Activated CD8-positive, alpha-beta T cell treated with anti-CD3 and anti-CD28 coated beads, Interleukin-2, amount 10 ng/mL, durations not matched to agents 7 days and 5 days (primary cell): ENCODE data around the gene GBA2. TPM values are rescaled to one million over a fixed set of nuclear protein-coding genes. Genes with fewer than 3 reads are reported as not detected.

Experiments used
- ATAC-seq: fragments of 150-1000 bp; cut with Tn5 transposase; one replicate; pipeline ENCODE4 v1.10.0; 2021; ENCODE audit warnings: moderate library complexity
- CTCF ChIA-PET: fragments of 350-600 bp; sonication (Branson Sonifier 250); formaldehyde crosslinking; loops from one replicate; lab custom pipeline; 2021; ENCODE audit warnings: antibody characterized with exemption; lab: Charles Lee
- POLR2A ChIA-PET: fragments of 350-600 bp; sonication (Branson Sonifier 250); formaldehyde crosslinking; loops from one replicate; lab custom pipeline; 2021; ENCODE audit warnings: antibody characterized with exemption; lab: Charles Lee
- DNase-seq: peaks from one replicate; pipeline ENCODE4 v3.0.0-alpha.2; 2020
- H3K27ac Mint-ChIP-seq: one replicate; pipeline ENCODE4 v1.8.0; 2021; ENCODE audit warnings: mild to moderate bottlenecking, mixed read lengths
- H3K27me3 Mint-ChIP-seq: one replicate; pipeline ENCODE4 v1.8.0; 2021; ENCODE audit warnings: low read depth, mixed read lengths
- H3K36me3 Mint-ChIP-seq: one replicate; pipeline ENCODE4 v1.8.0; 2021; ENCODE audit warnings: low read depth, mixed read lengths
- H3K4me1 Mint-ChIP-seq: one replicate; pipeline ENCODE4 v1.8.0; 2021; ENCODE audit warnings: low read depth, mixed read lengths
- H3K4me3 Mint-ChIP-seq: one replicate; pipeline ENCODE4 v1.8.0; 2021; ENCODE audit warnings: mild to moderate bottlenecking, mixed read lengths
- H3K9me3 Mint-ChIP-seq: one replicate; pipeline ENCODE4 v1.8.0; 2022; ENCODE audit warnings: mixed read lengths; ENCODE audit not compliant: insufficient read depth
- total RNA-seq, 2 experiments: library from RNA; stranded (reverse); gene quantifications; one replicate each; pipeline ENCODE4 v1.2.3, GENCODE V29; 2021

GBA2 gene
- total RNA-seq, 2 experiments from 2014 or later = 52.6 to 56.4 TPM

DNA sequence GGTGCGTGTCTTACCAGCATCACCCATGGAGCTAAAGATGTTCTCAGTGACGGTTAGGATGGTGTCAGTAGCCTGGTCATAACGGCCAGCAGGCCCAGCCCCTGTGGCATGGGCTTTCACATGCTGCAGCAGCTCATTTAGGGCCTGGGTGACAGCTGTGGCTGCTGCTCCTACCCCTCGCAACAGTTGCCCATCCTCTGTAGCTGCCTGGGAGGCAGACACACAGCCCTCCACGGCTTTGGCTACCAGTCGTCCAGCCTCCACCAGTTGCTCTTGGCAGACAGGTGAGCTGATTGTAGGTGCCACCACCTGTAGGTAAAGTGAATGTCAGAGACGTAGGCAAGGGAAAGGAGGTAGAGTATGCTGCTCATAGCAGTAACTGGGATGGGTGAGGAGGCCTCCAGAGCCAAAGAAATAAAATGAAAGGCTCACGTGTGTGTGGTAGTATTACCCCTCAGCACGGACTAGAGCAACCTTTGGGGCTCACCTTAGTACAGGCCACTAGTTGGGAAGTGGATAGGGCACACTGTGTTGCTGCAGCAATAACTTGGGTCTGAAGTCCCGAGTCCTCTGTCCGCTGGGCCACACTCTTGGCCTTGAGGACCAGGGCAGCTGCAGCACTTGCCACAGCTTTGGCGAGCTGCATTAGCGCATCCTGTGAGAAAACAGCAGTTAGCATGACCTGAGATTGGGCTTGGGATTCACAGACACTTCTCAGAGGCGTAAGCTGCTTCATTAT is 31.7 kb downstream of the GBA2 start:
- CTCF ChIA-PET = interaction anchor here (1.2 to 23.9 kb wide), 3 partner anchors 11 to 21 kb away, joined by 4 to 209 read pairs (median 6); partner anchors contain the start of genes CREB3 and TLN1
- peaks cover 3% of the 10 kb centered on the region for H3K4me1 Mint-ChIP-seq
- POLR2A ChIA-PET = interaction anchor here (0.6 to 1.1 kb wide), 2 partner anchors 15 to 554 kb away, joined by 3 read pairs; partner anchors contain the start of genes CREB3 and TLN1
- no peak overlapping the region for H3K27ac Mint-ChIP-seq
- H3K4me3 Mint-ChIP-seq = no peak overlapping the region
- no peaks in the 10 kb centered on the region for H3K9me3 Mint-ChIP-seq
- ATAC-seq (no peak), DNase-seq (no peak)
- H3K27me3 Mint-ChIP-seq = no peaks in the 10 kb centered on the region
- H3K36me3 Mint-ChIP-seq = peaks cover 85% of the 10 kb centered on the region

GRCh38 chr9:35716230-35716629 is 32.8 kb downstream of the GBA2 start:
- Mint-ChIP-seq H3K4me3 (no peak overlapping the region), H3K9me3 (no peaks in the 10 kb centered on the region), H3K36me3 (peaks cover 83% of the 10 kb centered on the region), H3K27ac (peak overlapping the region; percentile 41), H3K27me3 (no peaks in the 10 kb centered on the region), H3K4me1 (peaks cover 3% of the 10 kb centered on the region)
- ATAC-seq = no peak
- ChIA-PET POLR2A (no interaction called here), CTCF (interaction anchor here (0.9 to 23.9 kb wide), 3 partner anchors 10 to 20 kb away, joined by 3 to 209 read pairs (median 6); no protein-coding TSS in a partner anchor)
- no peak for DNase-seq

- DNase-seq = no peak
- ChIA-PET POLR2A (interaction anchor here (0.7 to 1.7 kb wide), 3 partner anchors 9 to 68 kb away, joined by 3 to 6 read pairs (median 4); no protein-coding TSS in a partner anchor), CTCF (interaction anchor here (1.2 to 23.9 kb wide), 3 partner anchors 13 to 98 kb away, joined by 3 to 209 read pairs (median 16); no protein-coding TSS in a partner anchor)
- H3K36me3 Mint-ChIP-seq = peaks cover 82% of the 10 kb centered on the region
- no peak overlapping the region for H3K27ac Mint-ChIP-seq
- no peak overlapping the region for H3K4me3 Mint-ChIP-seq
- no peaks in the 10 kb centered on the region for H3K27me3 Mint-ChIP-seq
- ATAC-seq = no peak
- no peaks in the 10 kb centered on the region for H3K9me3 Mint-ChIP-seq
- H3K4me1 Mint-ChIP-seq = peaks cover 3% of the 10 kb centered on the region
These were observed 34.3 kb downstream of the GBA2 start for GRCh38 chr9:35714579-35715252.

- ATAC-seq (no peak), DNase-seq (no peak)
- Mint-ChIP-seq H3K36me3 (peaks cover 79% of the 10 kb centered on the region), H3K27me3 (no peaks in the 10 kb centered on the region), H3K4me3 (no peak overlapping the region), H3K27ac (no peak overlapping the region), H3K4me1 (peaks cover 3% of the 10 kb centered on the region), H3K9me3 (no peaks in the 10 kb centered on the region)
- CTCF ChIA-PET = interaction anchor here (1.0 to 23.9 kb wide), 4 partner anchors 13 to 97 kb away, joined by 3 to 209 read pairs (median 10); no protein-coding TSS in a partner anchor
- POLR2A ChIA-PET = interaction anchor here (1.7 kb wide), 1 partner anchor 12 kb away, joined by 6 read pairs; no protein-coding TSS in a partner anchor
These were observed 34.9 kb downstream of the GBA2 start for GRCh38 chr9:35714123-35714522.

- peaks cover 3% of the 10 kb centered on the region for H3K4me1 Mint-ChIP-seq
- ATAC-seq (no peak), DNase-seq (no peak)
- H3K4me3 Mint-ChIP-seq = no peak overlapping the region
- ChIA-PET CTCF (interaction anchor here (1.0 to 23.9 kb wide), 4 partner anchors 14 to 96 kb away, joined by 3 to 209 read pairs (median 10); no protein-coding TSS in a partner anchor), POLR2A (interaction anchor here (1.3 kb wide), 1 partner anchor 19 kb away, joined by 3 read pairs; the partner anchor contains the start of gene CREB3)
- H3K9me3 Mint-ChIP-seq = no peaks in the 10 kb centered on the region
- no peak overlapping the region for H3K27ac Mint-ChIP-seq
- H3K36me3 Mint-ChIP-seq = peaks cover 82% of the 10 kb centered on the region
- H3K27me3 Mint-ChIP-seq = no peaks in the 10 kb centered on the region
These were observed 35.5 kb downstream of the GBA2 start for GRCh38 chr9:35713578-35713977.

- peaks cover 3% of the 10 kb centered on the region for H3K4me1 Mint-ChIP-seq
- H3K36me3 Mint-ChIP-seq = peaks cover 82% of the 10 kb centered on the region
- DNase-seq = no peak
- ChIA-PET CTCF (interaction anchor here (1.0 to 23.9 kb wide), 4 partner anchors 15 to 54 kb away, joined by 3 to 209 read pairs (median 10); no protein-coding TSS in a partner anchor), POLR2A (interaction anchor here (0.6 to 1.3 kb wide), 2 partner anchors 19 to 57 kb away, joined by 3 read pairs; partner anchors contain the start of gene CREB3)
- H3K4me3 Mint-ChIP-seq = no peak overlapping the region
- no peak for ATAC-seq
- no peaks in the 10 kb centered on the region for H3K27me3 Mint-ChIP-seq
- H3K27ac Mint-ChIP-seq = no peak overlapping the region
- H3K9me3 Mint-ChIP-seq = no peaks in the 10 kb centered on the region
These were observed 36.1 kb downstream of the GBA2 start for GRCh38 chr9:35712762-35713400.

- Mint-ChIP-seq H3K36me3 (peaks cover 82% of the 10 kb centered on the region), H3K4me1 (peaks cover 3% of the 10 kb centered on the region), H3K9me3 (no peaks in the 10 kb centered on the region), H3K4me3 (no peak overlapping the region), H3K27ac (peak overlapping the region; percentile 45), H3K27me3 (no peaks in the 10 kb centered on the region)
- ATAC-seq (no peak), DNase-seq (no peak)
- CTCF ChIA-PET = interaction anchor here (1.2 to 23.9 kb wide), 3 partner anchors 16 to 53 kb away, joined by 3 to 209 read pairs (median 16); no protein-coding TSS in a partner anchor
- POLR2A ChIA-PET = interaction anchor here (0.6 kb wide), 1 partner anchor 58 kb away, joined by 3 read pairs; no protein-coding TSS in a partner anchor
These were observed 37.3 kb downstream of the GBA2 start for GRCh38 chr9:35711501-35712428.

DNA sequence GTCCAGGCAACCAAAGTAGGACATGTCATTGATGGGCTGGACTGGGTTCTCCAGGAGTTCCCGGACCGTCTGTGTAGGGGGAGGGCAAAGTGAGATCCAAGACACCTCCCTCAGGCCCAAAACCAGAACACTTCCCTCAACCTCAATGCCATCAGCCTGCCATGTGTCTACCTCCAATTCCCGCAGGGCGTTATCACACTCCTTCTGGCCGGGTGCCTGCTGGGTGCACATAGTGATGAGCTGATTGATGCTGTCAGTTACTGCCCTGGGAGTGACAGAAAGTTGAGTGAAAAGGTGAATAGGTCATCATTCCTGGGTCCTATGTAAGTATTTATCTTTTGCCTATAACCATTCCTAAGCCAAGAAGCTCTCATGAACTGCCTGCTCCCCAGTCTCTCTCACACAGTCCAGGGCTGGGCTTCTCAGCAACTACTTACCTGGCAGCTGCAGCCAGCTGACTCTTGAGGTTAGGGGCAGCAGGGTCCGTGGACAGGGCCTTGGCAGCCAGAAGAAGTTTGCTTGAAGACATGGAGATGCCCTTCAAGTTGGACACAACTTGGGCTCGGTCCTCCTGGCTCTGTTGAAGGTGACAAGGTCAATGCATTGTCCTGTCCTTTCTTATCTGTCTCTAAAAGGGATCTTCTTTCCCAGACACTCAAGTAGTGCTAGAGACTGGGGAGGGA is 38.1 kb downstream of the GBA2 start:
- peaks cover 84% of the 10 kb centered on the region for H3K36me3 Mint-ChIP-seq

GRCh38 chr9:35708146-35708545 is 40.9 kb downstream of the GBA2 start:
- Mint-ChIP-seq H3K9me3 (no peaks in the 10 kb centered on the region), H3K36me3 (peaks cover 85% of the 10 kb centered on the region), H3K4me1 (no peaks in the 10 kb centered on the region), H3K4me3 (no peak overlapping the region), H3K27ac (no peak overlapping the region), H3K27me3 (no peaks in the 10 kb centered on the region)
- no peak for ATAC-seq
- ChIA-PET CTCF (interaction anchor here (1.4 to 5.2 kb wide), 2 partner anchors 12 to 21 kb away, joined by 3 to 39 read pairs; no protein-coding TSS in a partner anchor), POLR2A (no interaction called here)
- no peak for DNase-seq

More for the DNA sequence above, 38.1 kb downstream of the GBA2 start:
- no peak for DNase-seq
- POLR2A ChIA-PET = no interaction called here
- no peaks in the 10 kb centered on the region for H3K27me3 Mint-ChIP-seq
- no peak for ATAC-seq
- no peak overlapping the region for H3K4me3 Mint-ChIP-seq
- H3K27ac Mint-ChIP-seq = no peak overlapping the region
- H3K9me3 Mint-ChIP-seq = no peaks in the 10 kb centered on the region
- CTCF ChIA-PET = interaction anchor here (1.0 to 23.9 kb wide), 2 partner anchors 15 to 94 kb away, joined by 3 to 209 read pairs; no protein-coding TSS in a partner anchor
- no peaks in the 10 kb centered on the region for H3K4me1 Mint-ChIP-seq

- no peaks in the 10 kb centered on the region for H3K27me3 Mint-ChIP-seq
- ChIA-PET POLR2A (no interaction called here), CTCF (interaction anchor here (1.5 to 5.2 kb wide), 2 partner anchors 11 to 103 kb away, joined by 4 to 39 read pairs; no protein-coding TSS in a partner anchor)
- no peaks in the 10 kb centered on the region for H3K9me3 Mint-ChIP-seq
- H3K36me3 Mint-ChIP-seq = peaks cover 82% of the 10 kb centered on the region
- H3K4me3 Mint-ChIP-seq = no peak overlapping the region
- H3K4me1 Mint-ChIP-seq = no peaks in the 10 kb centered on the region
- H3K27ac Mint-ChIP-seq = peak overlapping the region; percentile 10
- ATAC-seq = no peak
- DNase-seq = no peak
These were observed 42.1 kb downstream of the GBA2 start for GRCh38 chr9:35706951-35707350.
